ENCODE results near the gene FREM1.
A peak's percentile ranks its signal among the peaks of the same experiment; 100 is the strongest.

FREM1 gene

GRCh38 chr9:14693251-14693861 lies 216.9 kb downstream of the FREM1 start, which contains the start of gene ZDHHC21:
Gene ZDHHC21 (minus strand): TSS chr9:14693432. CDS start chr9:14674340, 19,092 bp downstream.
- DNase-seq = peak; percentile 70 to 90 (median 82)

- DNase-seq = peak; percentile 36 to 69 (median 51)
Observed at GRCh38 chr9:14692470-14693250, 217.6 kb downstream of the FREM1 start.

- peak; percentile 13 to 58 (median 46) for DNase-seq
Observed at GRCh38 chr9:14690948-14691730, 219.1 kb downstream of the FREM1 start.

- no peak for DNase-seq
Observed at GRCh38 chr9:14687042-14687719, 223.0 kb downstream of the FREM1 start.

- no peak for DNase-seq
Observed at GRCh38 chr9:14686168-14686567, 224.1 kb downstream of the FREM1 start.
